Lung microvascular endothelial cell (primary cell): Measurements from ENCODE around the gene MAZ. TPM values are rescaled to one million over a fixed set of nuclear protein-coding genes. Genes with fewer than 3 reads are reported as not detected.

ENCODE experiments used
- DNase-seq, 2 donors: peaks; one replicate each; pipeline versions ENCODE4 v3.0.0 to v3.0.0-alpha.2; 2010; ENCODE audit warnings: low read depth in 2 of 2
- total RNA-seq: library from RNA; depleted of rRNA; stranded (reverse); fragments of >200 nt; gene quantifications from 2 replicates; pipeline ENCODE4 v1.2.1, GENCODE V29; 2014

MAZ gene
- total RNA-seq, 1 donor from 2014 or later: 125 TPM

DNA sequence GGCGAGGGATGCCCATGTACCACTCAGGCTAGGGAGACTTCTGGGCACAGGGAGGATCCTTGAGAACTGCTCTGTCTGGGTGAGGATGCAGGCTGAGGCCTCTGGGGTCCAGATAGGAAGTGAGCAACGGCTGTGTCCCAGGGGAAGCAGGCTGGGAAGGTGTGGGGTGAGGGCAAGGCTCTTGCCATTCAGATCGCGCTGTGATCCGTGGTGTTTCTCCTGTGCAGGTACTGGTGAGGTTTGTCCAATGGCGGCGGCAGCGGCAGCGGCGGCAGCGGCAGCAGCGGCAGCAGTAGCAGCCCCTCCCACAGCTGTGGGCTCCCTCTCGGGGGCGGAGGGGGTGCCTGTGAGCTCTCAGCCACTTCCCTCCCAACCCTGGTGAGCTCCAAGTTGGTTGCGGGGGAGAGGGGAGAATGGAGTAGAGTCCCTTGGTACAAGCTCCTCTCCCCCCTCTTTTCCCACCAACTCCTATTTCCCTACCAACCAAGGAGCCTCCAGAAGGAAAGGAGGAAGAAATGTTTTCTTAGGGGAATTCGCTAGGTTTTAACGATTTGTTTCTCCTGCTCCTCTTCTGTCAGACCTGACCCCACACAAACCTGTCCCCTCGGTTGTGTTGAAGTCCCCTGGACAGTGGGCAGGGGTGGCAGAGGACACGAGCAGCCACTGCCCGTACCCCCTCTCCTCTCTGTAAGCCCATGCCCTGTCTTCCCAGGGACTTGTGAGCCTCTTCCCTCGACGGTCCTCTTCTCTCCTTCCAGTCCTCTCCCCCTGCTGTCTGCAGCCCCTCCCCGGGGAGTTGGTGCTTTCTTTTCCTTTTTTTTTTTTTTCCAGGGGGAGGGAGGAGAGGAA lies 3.7 kb downstream of the MAZ start:
- DNase-seq: peak in 1 of 2 donors; percentile 29

- DNase-seq: no peak
Measured at GRCh38 chr16:29810699-29811169, 4.4 kb downstream of the MAZ start.

- DNase-seq: peak; percentile 65 to 96
Measured at GRCh38 chr16:29811170-29811895, 5.0 kb downstream of the MAZ start.

- DNase-seq: peak; percentile 40 to 56
Measured at GRCh38 chr16:29811896-29812665, 5.8 kb downstream of the MAZ start, which contains the start of gene PRRT2. Gene PRRT2 (plus strand): TSS chr16:29812193. CDS start chr16:29813055, 862 bp downstream.

DNA sequence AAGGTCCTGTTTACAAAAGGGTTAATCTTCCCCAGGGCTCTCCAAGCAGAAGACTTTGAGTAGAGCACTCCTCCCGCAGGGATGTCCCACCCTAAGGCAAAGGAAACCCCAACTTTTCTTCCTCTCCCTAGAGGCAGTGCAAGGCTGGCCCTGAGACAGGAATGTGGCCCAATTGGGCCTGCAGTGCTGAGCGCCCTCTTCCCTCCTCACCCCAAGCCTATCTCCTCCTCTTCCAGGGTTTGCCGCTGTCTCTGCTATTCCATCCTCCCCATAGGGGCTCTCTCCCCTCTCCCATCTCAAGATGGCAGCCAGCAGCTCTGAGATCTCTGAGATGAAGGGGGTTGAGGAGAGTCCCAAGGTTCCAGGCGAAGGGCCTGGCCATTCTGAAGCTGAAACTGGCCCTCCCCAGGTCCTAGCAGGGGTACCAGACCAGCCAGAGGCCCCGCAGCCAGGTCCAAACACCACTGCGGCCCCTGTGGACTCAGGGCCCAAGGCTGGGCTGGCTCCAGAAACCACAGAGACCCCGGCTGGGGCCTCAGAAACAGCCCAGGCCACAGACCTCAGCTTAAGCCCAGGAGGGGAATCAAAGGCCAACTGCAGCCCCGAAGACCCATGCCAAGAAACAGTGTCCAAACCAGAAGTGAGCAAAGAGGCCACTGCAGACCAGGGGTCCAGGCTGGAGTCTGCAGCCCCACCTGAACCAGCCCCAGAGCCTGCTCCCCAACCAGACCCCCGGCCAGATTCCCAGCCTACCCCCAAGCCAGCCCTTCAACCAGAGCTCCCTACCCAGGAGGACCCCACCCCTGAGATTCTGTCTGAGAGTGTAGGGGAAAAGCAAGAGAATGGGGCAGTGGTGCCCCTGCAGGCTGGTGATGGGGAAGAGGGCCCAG lies 6.7 kb downstream of the MAZ start:
- no peak for DNase-seq

GRCh38 chr16:29813644-29814562 lies 7.6 kb downstream of the MAZ start:
- DNase-seq: no peak

DNA sequence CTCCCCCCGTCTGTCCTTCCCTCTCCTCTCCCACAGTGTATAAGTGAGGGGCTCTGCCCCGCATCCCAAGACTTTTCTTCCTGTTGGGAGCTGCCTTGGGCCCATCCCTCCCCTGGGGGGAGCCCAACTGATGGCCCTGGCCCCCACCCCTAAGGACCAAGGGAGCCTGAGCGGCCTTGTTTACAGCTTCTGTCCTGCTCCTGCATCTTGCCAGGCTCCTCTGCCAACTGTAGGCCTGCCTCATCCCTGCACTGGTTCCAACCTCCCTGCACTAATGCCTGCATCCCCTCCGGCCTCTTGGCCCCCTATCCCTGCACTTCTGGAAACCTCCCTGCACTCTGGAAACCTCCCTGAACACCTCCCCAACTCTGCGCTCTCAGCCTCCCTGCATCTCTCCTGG lies 8.3 kb downstream of the MAZ start:
- no peak for DNase-seq

DNA sequence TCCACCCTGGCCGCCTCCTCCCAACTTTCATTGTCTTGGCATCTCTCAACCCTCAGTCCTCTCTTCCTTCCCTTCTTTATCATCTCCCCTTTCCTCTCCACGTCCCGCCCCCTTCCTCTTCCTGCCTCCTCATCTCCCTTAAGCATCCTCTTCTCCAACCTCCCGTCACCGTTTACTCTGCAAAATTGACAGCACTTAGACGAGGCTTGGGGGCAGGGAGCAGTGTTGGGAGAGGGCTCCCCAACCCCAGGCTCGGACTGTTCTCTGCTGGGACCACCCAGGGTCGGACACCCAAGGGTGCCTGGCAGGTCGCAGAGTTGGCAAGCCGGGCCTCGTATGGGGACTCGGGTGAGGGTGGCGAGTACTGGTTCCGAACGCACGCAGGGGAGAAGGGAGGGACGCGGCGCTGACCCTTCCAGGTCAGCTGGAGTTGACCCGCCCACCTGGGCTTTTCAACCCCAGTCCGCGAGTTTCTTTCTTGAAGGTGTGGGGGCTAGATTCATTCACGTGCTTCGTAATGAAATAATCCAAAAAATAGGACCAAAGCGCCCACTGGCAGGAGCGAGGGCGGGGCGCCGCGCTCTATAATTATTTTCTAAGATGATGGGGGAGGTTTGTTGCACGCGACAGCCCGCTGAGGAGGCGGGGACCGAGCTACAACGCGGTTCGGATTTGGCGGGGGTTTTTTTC lies 8.8 kb downstream of the MAZ start:
- no peak for DNase-seq

- peak; percentile 100 for DNase-seq
Measured at GRCh38 chr16:29815793-29816693, 9.7 kb downstream of the MAZ start, which contains the start of gene PAGR1. Gene PAGR1 (plus strand): TSS chr16:29816152. CDS start chr16:29816526, 374 bp downstream.

DNA sequence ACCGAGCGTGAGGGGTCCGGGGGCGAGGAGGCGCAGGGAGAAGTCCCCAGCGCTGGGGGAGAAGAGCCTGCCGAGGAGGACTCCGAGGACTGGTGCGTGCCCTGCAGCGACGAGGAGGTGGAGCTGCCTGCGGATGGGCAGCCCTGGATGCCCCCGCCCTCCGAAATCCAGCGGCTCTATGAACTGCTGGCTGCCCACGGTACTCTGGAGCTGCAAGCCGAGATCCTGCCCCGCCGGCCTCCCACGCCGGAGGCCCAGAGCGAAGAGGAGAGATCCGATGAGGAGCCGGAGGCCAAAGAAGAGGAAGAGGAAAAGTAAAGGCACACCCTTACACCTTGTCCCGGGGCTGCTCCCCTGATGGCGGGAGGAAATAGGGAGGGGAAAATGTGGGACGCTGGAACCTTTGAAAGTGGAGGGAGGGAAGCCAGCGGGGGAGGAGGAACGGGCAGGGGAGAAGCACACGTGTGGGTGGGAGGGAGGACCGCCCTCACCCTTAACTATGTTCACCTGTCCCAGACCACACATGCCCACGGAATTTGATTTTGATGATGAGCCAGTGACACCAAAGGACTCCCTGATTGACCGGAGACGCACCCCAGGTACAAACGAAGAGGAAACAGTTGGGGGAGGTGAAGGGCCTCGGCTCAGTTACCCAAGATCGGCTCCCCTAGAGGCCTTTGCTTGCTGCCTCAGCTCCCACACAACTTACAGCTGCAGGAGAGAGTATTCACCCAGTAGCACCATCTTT lies 10.5 kb downstream of the MAZ start:
- DNase-seq: peak; percentile 60 to 63

DNA sequence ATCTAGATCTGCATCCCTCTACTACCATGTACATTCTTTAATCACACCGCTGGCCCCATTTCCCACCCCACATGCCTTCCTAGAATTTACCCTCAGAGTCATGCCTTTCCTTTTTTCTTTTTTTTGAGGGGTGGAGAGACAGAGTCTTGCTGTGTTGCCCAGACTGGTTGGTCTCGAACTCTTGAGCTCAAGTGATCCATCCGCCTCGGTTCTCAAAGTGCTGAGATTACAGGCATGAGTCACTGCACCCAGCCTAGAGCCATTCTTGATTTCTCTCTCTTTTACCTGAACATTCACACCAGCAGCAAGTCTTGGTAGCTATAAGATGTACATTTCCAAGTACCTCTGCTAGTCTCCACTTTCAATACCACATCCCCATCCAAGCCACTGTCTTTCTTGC lies 11.8 kb downstream of the MAZ start:
- no peak for DNase-seq

- DNase-seq: no peak
Measured at GRCh38 chr16:29819506-29819905, 13.2 kb downstream of the MAZ start.

DNA sequence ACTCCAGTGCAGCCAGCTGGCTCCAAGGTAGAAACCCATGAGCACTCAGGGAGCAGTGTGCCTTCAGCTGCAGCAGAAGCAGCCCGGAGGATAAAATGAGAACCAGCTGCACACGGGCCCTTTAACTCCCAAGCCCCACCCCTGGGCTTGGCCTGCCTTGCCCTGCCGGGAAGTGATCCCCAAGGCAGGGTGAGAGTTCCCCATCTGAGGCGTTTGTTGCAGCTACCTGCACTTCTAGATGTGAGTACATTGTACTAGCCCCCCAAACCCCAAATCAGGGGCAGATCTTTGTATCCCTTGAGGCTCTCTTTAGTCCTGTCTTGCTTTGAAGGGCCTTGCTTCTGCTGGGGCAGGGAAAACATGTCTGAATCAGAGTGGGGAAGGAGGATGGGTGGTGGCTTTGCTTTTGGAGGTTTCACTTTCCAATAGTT lies 14.0 kb downstream of the MAZ start, which contains the start of gene MVP:
Gene MVP, plus strand, starts transcription at position 192 of the 431 bp plus-strand sequence. CDS start 10,088 bp downstream, outside the sequence.
- peak in 1 of 2 donors; percentile 48 for DNase-seq

DNA sequence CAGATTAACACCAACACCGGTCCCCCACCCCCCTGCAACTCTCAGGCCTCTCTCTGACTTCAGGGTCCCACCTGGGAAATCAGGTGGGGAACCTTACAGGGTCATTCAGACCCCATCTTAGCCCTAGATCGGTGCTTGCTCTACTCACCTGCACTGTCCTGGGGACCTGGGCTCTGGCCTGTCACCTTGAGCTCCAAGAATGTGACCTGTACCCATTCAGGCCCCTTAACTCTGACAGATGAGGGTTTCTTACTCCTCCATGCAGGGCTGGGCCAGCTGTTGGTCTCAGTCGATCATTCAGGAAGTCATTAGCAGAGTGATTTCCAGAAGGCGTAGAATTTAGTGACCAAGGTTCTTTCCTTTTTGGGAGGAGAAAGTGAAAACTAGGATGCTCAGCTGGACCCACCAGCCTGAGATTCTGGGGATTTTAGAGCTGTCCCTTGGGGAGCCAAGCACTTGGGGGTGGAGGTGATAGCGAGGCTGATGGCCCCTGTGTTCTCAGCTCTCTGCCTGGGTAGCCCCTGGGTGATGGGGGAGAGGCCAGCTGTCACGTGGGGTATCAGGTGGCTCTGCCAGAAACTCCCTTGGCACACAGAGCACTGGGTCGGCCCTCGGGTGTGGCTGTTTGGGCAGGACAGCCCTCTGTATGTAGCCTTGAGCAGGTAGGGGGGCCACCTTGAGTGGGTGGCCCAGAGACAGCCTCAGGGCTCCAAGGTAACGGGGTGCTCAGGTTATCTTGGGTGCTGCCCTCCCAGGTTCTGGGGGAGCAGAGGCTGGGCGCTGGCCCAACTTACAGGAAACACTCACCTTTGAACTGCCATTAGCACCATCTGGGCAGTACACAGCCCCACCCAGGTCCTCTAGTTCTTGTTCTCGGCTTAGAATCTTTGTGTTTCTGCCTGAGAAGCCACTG lies 14.7 kb downstream of the MAZ start:
- DNase-seq: peak; percentile 49 to 51

DNA sequence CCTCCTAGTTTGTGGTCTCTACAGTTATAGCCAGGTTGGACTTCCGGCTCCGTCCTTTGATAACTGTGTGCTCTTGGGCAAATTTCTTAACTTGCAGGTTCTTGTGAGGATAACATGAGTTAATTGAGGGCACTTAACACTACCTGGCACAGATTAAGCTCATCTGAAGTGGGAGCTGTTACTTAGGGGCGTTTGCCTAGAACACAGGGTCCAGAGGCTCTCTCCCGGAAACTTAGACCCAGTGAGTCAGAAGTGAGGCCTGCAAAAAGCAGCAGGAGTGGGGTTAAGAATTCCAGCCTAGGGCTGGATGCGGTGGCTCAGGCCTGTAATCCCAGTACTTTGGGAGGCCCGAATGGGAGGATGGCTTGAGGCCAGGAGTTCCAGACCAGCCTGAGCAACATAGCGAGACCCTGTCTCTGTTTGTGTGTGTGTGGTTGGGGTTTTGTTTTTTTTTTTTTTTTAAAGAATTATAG lies 15.3 kb downstream of the MAZ start:
- DNase-seq: peak; percentile 52 to 82
